Measurements from ENCODE around the gene CASQ1. TPM values are rescaled to one million over a fixed set of nuclear protein-coding genes. Genes with fewer than 3 reads are reported as not detected.
A peak's percentile ranks its signal among the peaks of the same experiment; 100 is the strongest.

The CASQ1 gene
- total and polyA plus RNA-seq, 9 of the 15 experiments (the other 6 are each of a cell fraction or from before 2014, with no cell fraction given): not detected

- TF ChIP-seq ZNF398 (CRISPR knock-in tag; IDR thresholded peaks at IDR 0.05) (no peak), NCOA6 (IDR thresholded peaks at IDR 0.05) (no peak), E2F6 (IDR thresholded peaks at IDR 0.05; ENCODE audit: borderline replicate concordance in 1 of 2, extremely low read depth in 1 of 2, insufficient read depth in 1 of 2, insufficient read length in 1 of 2, low read depth in 1 of 2, low read length in 1 of 2, poor library complexity in 1 of 2, severe bottlenecking in 1 of 2) (peak in 1 of 2 experiments; percentile 77), ZFP1 (CRISPR knock-in tag; IDR thresholded peaks at IDR 0.05) (no peak), NFE2L1 (tag; IDR thresholded peaks at IDR 0.05; ENCODE audit: borderline replicate concordance, low read depth) (no peak), ZNF318 (IDR thresholded peaks at IDR 0.05; ENCODE audit: borderline replicate concordance in 1 of 2, low read depth in 1 of 2) (no peak), ZNF324 (CRISPR knock-in tag; IDR thresholded peaks at IDR 0.05) (no peak), U2AF1 (optimal IDR thresholded peaks at IDR 0.05; ENCODE audit: low read depth, low read length) (peak; percentile 23), NR1H2 (CRISPR knock-in tag; IDR thresholded peaks at IDR 0.05) (peak; percentile 66; the same call in 1 of the 2 replicates), L3MBTL2 (IDR thresholded peaks at IDR 0.05) (peak; percentile 39; the same call in 1 of the 2 replicates), RNF2 (IDR thresholded peaks at IDR 0.05) (no peak), ZNF3 (CRISPR knock-in tag; IDR thresholded peaks at IDR 0.05) (no peak), RBM34 (IDR thresholded peaks at IDR 0.05; ENCODE audit: borderline replicate concordance, insufficient read depth, low read length) (no peak), THRA (IDR thresholded peaks at IDR 0.05) (no peak)
These were observed 15.1 kb downstream of the CASQ1 start, which contains the start of gene PEA15 (continued) for GRCh38 chr1:160205242-160206035.

Measured in K562 (cell line).